PC-3 (cell line): ENCODE measurements around the gene ACP4.

Source experiments
- EZH2 ChIP-seq: fragments of 300-600 bp; sonication (generic); IDR thresholded peaks from one replicate; pipeline ENCODE4 v1.6.1; 2017; ENCODE audit warnings: antibody characterized with exemption, mild to moderate bottlenecking, low read length; ENCODE audit not compliant: unreplicated experiment
- EZH2phosphoT487 ChIP-seq: fragments of 300-600 bp; sonication (generic); IDR thresholded peaks from 2 replicates; pipeline ENCODE4 v1.6.1; 2018; ENCODE audit warnings: mild to moderate bottlenecking, antibody characterized with exemption, low read length, borderline replicate concordance
- TF ChIP-seq, protein P1 (sequence below): fragments of 300-600 bp; sonication (generic); conservative IDR thresholded peaks from 2 replicates; pipeline ENCODE4 v1.5.1; 2017; ENCODE audit warnings: antibody characterized with exemption, low read depth, mild to moderate bottlenecking, low read length

DNA sequence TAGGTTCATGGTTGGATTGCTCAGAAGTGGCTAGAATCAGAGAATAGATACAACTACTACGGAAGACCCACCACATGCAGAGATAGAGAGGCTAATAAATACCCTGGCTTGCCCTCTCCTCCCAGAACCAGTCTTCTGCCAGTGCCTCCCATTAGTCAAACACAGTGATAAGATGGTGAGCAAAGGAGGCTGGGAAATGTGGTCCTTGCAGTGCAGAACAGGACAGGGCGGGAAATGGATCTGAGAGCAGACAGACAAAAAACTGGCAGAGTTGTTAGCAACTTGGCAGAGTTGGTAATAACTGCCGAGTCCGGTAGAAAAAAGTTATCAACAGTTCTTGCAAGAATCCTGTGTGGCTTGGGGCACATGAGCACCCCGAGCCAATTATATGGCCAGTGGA, 24.7 kb downstream of the ACP4 start:
- TF ChIP-seq, protein P1, sequence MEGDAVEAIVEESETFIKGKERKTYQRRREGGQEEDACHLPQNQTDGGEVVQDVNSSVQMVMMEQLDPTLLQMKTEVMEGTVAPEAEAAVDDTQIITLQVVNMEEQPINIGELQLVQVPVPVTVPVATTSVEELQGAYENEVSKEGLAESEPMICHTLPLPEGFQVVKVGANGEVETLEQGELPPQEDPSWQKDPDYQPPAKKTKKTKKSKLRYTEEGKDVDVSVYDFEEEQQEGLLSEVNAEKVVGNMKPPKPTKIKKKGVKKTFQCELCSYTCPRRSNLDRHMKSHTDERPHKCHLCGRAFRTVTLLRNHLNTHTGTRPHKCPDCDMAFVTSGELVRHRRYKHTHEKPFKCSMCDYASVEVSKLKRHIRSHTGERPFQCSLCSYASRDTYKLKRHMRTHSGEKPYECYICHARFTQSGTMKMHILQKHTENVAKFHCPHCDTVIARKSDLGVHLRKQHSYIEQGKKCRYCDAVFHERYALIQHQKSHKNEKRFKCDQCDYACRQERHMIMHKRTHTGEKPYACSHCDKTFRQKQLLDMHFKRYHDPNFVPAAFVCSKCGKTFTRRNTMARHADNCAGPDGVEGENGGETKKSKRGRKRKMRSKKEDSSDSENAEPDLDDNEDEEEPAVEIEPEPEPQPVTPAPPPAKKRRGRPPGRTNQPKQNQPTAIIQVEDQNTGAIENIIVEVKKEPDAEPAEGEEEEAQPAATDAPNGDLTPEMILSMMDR: no peak
- no peak for TF ChIP-seq EZH2phosphoT487
- no peak for TF ChIP-seq EZH2
